HG03280 (cell line): ENCODE measurements around the gene DBN1.

Experiments used
- ATAC-seq: cut with Tn5 transposase; IDR thresholded peaks from one replicate; pipeline ENCODE4 v1.9.1; 2021; ENCODE audit warnings: mild to moderate bottlenecking, moderate library complexity; ENCODE audit not compliant: unreplicated experiment

Gene DBN1

DNA sequence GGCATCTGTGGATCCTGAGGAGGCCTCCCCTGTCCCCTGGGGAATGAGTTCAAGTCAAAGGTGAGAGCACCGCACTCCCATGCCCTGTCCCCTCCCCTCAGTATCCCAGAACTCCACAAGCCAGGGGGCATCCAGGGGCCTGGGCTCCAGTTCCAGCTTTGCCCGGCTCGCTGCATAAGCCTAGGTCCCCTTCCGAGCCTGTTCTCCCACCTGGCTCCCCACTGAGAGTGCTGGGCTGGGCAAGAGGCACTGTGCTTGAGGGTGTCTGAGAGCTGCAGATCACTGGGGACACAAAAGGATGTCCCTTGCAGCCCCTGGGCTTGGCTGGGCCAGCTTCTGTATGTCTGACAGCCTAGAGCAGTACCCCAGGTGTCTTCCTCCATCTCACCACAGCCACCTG lies 31.6 kb upstream of the DBN1 start:
- ATAC-seq = no peak

DNA sequence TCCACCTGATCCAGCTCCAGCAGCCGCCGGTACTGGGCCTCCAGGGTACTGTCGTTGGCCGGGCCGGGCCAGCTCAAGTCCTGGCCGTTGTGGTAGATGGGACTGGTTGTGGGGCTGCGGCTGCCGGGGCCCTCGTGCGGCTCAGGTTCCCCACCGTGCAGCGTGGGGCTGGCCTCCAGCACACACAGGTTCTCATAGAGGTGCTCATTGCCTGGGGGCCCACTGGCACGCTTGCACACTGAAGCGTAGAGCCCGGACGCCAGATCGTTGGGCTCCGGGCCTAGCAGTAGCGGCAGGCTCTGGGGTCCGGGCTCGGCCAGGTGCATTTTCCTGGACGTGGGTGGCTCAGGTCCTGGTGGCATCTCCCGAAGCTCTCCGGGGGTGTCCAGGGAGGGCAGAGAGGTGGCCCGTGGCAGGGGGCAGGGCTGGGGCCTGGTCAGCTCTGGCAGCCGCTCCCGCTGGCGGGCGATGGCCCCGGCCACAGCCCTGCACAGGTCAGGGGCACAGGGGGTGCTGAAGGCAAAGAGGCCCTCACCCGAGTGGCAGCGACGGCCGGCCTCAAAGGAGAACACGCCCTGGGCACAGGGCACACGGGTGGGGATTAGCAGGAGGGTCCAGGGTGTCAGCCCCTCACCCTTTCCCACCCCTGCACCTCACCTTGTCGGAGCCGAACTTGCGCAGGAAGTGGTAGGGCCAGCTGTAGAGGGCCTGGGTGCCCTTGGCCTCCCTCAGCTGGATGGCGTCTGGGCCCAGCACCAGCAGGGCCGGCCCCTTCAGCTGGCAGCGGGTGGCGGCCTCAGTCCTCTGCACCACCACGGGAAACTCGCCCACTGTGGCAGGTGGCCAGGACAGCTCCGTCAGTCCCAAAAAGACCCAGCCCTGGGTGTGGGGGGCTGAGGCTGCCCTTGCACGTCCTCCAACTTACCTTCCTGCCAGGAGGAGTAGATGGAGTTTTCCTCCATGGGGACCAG lies 30.9 kb upstream of the DBN1 start:
- no peak for ATAC-seq

DNA sequence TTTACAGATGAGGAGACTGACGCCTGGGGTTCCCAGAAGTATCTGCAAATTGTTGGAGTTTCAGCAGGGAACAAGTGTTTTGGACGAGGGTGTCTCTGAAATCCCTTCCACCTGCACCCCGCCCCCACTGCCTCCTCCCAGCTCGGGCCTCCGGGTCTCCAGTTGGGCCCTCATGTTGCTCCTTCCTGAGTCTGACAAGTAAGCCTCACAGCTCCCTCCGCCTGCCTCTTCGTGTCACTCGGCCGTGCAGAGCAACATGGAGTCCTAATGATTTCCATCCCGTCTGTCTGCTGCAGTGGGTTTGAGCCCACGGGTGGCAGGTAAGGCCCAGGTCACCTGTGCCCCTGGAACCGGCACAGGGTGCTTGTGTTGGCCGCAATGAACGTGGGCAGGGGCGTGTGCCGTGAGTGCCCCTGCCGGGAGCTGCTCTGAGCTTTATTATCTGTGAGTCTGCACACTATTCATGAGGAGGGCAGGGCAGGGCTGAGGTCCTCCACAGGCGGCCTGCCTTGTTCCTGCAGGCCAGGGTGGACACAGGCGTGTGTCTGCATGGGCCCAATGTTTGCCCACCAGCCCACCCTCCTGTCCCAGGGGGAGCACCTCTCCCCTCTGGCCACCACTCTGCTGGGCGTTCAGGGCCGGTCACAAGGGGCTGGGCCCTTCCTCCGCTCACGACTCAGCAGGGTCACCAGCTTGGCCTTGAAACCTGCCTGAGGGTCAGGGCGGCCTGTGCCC lies 30.1 kb upstream of the DBN1 start:
- no peak for ATAC-seq

DNA sequence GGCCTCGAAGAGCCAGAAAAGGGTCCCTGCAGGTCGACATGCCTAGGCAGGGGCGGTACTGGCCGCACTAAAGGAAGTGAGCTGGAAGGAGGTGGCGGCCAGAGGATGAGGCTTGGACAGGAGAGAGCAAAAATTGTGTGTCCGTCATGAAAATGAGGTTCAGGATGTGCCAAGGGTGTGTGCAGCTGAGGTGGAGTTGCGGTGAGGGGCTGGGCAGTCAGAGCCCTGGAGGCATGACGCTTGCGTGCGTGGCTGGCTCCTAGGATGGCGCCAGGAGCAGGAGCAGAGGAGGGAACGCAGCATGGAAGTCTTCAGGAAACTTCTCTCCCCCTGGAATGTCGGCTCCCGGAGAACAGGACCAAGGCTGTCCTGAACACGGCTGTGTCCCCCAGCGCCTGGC lies 29.5 kb upstream of the DBN1 start:
- ATAC-seq = no peak

DNA sequence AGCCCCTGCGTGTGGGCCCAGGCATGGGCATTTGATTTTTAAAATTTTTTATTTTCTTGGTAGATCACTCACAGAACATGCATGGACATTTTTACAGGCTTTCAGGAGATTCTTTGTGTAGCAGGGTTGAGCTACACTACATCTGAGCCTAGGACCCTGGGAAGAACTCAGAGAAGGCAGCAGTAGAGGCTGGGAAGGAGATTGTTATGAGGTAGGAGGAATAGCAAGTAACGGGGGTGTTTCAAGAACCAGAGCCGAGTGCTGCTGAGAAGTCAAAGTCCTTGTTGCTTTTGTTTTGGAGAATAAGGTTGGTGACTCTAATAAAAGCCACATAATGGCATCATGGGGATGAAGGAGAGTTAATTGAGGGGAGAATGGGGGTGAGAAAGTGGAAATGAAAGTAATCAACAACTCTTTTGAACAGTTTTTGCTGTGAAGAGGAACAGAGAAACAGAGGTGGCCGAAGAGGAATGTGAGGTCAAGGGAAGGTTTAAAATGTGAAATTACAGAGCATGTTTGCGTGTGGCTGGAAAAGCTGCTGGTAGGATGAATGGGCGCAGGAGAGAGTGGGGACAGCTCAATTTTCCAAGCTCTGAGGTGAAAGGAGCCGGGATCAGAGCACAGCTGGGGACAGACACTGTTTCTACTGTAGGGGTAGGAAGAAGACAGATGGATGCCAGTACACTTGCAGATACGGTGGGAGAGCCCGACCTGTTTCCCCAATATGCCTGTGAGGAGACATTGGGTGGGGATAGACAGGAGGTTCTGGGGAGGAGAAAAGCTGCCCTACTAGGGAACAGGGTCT lies 28.6 kb upstream of the DBN1 start:
- no peak for ATAC-seq

DNA sequence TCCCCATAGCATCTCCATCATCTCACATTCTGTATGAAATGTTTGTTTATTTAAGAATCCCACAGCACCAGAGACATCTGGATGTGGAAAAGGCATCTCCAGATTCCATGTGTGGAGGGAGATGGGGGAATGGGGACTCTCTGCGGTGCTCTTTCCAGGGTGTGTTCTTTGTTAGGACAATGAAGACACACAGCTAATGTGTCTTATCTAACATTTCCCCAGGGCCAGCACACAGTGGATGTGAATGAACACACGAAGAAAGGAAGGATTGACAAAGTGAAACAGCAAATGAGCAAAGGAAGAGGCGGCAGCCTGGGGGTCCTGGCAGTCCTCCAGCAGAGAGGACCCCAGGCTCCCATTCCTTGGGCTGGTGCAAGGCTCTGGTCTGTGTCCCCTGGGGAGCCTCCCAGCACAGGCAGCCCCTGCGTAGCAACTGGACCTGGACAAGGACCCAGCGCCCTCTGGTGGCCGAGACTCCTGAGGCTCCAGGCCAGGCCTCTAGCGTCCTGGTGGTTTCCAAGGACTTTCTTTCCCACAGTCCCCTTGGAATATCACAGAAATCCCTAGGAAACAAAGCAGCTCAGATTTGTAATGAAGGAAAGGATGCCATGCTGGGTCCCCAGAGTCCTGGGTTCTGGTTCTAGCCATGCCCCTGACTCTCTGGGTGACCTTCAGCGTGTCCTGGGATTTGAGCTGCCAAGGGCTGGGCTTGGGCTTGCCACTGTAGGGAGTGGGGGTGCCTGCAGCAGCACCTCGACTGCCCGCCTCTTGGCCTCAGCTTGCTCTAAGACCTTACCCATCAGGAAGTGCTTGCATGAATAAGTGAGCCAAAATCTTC lies 27.5 kb upstream of the DBN1 start:
- ATAC-seq = peak; percentile 26

DNA sequence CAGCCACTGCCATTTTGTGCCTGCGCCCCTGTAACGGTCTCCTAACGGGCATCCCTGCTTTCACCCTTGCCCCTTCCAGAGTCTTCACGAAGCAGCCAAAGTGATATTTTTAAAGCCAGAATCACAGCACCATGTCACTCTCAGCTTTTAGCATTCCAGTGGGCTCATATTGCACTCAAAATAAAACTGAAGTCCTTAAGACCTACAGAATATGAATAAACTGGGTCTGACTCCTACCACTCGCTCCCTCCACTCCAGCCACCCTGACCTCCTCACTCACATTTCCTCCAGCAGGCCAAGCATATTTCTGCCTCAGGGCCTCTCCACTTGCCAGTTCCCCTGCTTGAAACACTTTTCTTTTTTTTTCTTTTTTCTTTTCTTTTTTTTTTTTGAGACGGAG lies 26.4 kb upstream of the DBN1 start:
- ATAC-seq = no peak

DNA sequence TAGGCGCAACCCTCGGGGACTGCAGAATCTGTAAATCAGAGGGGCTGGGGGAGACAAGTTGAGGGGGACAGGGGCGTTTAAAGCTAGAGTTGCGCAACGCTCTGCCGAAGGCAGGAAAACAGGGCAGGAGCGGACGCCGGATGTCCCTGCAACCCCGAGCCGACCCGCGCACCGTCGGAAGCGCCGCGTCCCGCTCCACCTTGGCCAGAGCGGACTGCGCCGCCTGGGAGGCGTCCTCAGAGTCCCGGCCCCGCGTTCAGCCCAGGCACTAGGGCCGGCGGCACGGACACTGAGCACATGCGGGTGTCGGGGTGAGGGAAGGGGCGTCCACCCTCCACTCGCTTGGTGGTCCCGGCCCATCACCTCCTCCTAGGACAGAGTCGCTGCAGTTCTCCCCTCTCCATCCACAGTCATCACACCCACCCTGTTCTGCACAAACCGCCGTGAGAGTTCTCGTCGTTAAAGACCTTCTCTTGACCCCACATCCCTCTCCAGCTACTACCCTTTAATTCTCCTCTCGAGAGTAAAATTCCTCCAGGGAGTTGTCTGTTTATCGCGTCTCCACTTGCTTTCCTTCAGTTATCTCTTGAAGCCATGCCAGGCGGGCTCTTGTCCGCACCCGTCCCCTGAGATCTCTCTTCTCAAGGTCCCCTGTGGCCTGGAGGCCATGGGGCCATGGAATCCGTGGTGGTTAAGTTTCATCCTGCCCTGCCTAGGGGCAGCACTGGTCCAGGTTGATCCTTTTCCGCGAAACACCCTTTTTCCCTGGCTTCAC lies 24.8 kb upstream of the DBN1 start:
- no peak for ATAC-seq

DNA sequence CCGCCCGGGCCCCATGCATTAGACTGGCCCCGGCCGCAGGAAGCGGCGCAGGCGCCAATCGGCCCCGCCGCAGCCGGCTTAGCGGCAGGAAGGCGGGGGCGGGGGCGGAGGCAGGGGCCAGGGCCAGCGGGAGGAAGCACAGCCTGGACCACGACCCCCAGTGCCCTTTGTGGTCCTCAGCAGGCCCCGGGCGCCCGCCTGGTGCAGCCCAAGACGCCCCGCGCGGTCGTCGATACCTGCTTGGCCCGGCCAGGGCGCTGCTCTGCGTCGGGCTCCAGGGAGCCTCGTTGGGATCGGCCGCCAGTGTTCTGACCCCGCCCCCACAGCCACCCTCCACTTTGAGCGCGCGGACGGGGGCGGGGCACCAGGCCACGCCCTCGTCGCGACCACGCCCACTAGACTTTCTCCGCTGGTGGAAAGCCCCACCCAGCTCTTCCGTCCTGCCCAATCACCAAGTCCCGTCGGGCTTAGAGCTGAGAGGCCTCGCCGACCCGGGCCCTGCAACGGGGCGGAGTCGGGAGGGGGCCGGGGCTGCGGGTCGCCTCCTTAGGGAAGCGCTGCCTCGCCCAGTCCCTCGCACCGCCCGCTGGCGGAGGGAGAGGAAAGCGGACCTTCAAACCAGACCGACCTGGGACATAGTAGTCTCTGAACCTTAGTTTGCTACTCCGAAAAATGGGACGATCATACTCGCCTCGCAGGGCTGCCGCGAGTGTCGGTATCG lies 24.0 kb upstream of the DBN1 start, which contains the start of gene PDLIM7:
TSS of gene PDLIM7 (minus strand) at position 313 of the 721 bp plus-strand sequence. CDS start 1,092 bp downstream, outside the sequence.
- peak; percentile 72 for ATAC-seq

DNA sequence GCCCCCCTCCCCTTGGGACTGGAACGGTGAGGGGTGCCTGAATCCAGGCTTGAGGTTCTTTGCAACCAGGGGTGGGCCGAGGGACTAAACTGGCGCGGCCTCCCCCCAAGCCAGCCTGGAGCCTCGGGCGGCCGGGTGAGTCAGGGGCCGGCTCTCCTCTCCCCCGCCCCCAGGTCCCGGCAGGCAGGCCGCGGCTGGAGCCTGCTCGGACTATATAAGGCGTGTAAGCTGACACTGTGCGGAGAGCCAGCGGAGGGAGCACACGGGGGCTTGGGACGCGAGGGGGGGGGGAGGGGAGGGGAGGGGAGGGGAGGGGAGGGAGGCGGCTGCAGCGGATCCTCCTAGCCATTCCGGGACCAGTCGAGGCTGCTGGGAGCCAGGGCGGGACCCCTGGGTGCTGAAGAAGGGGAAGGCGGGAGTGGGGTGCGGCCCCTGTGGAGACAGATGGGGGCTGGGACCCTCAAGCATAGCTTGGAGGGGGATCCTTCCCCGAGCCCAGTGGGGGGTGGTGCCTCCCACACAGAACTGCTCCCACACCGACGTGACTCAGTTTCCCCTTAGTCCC lies 23.4 kb upstream of the DBN1 start:
- ATAC-seq = no peak

DNA sequence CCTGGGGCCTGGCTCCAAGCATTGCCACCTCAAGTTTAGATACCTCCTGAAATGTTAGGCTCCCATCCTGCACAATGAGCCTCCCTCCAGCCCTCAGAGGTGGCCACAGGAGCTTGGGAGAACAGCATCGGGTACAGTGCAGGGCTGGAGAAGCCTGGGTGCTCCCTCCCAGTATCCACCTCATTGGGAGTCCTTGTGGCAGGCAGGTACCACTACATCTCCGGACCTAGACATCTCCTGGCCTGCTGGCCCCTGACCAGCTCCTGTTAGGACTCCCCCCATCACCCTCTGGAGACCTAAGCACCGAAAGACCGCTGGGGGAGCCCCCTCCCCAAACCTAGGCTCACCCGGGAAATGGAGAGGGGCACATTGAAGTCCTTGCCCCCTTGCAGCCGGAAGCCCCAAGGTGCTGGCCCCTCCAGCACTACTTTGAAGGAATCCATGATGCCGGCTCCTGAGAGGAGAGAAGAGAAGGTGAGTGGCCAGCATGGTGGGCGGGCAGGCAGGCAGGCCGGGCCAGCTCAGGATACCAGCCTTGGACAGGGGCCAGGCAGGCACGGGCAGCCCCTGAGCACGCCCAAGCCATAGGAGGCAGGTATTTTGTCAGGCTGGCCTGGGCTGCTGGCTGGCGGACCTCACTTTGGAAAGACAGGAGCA lies 22.8 kb upstream of the DBN1 start:
- ATAC-seq = no peak

DNA sequence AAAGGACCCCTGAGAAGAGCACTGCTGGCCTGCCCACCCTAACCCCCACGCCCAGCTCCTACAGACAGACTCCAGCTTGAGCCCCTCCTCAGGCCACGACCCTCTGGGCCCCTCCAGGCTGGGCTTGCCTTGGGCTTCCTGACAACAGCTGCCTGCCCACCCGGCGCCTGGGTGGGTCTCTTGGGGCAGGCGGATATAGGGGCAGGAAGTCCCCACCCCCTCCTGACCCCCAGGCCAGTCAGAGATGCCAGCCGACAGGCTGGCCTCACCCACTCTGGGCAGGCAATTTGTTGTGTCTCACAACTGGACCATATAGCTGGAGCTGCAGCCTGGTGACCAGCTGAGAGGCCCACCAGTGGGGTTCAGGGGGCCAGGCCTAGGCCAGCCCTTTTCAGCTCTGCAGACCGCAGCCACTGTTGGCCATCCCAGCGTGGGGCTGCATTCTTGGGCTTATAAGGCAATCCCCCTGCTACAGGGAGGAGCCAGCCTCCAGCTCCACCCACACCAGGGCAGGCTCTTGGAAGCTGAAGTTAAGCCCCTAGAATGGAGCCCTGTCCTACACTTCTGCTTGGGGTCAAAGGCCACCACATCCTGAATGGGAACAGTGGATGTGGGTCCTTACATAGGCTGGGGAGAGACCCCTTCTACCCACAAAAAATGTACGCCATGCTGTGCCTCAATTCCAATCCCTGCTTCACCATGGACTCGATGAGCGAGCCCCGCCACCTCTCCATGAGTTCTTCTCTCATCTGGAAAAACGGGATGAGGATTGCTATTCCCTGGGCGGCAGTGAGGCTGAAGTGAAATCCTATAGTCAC lies 22.0 kb upstream of the DBN1 start:
- ATAC-seq = no peak

DNA sequence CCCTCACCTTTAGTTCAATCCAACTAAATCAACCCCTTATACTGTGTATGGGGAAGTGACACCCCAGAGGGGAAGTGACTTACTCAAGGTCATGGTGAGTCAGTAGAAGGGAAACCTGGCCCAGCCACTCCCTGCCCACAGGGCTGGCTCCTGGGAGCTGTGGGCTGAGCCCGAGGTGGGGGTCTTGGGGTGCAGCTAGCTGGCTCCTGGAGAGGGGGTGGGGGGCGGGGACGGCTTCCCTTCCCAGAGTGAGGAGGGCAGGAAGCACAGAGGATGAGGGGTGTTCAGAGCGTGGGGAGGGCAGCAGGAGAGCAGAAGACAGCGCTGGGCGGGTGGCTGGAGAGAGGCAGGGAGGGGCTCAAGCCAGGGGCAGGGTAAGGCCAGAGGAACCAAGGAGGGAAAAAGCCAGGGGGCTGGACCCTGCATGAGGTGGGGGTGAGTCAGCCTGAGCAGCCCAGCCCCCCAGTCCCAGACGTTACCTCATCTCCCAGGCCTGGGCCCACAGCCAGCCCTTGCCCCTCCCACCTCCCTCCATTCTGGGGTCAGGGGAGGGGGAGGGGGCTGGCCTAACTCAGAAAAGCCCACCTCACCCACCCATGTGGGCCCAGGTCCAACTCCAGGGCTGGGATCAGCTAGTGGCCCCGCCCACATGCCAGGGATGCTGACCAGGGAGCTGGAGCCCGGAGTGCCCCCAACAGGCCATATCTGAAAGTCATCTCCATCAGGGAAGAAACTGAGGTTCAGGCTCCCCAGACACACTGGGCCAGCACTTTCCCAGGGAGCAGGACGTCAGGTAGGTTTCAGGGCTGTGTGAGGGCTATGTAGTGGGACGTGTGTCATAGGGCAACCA lies 21.1 kb upstream of the DBN1 start:
- ATAC-seq = no peak

DNA sequence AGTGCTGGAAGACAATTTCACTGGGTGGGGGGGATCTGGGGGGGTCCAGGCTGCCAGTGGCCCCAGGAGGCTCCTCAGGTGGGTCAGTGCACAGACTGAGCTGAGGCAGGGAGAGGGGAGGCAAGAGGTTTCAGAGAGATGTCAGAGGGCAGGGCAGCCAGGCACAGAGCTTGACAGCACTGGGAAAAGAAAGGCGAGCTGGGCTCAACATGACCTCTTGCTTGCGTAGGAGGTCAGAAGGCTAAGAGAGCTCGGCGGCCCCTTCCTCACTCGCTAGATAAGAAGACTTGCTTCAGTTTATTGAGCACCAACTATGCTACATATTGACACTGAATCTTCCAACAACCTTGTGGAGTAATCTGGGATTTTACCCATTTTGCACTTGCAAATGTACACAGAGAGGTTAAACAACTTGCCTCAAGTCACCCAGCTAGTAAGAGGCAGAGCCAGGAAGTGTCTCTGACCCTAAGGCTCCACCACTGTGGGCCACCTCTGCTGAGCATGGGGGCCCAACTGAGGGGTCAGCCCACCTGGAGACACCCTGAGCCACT lies 20.4 kb upstream of the DBN1 start:
- no peak for ATAC-seq

DNA sequence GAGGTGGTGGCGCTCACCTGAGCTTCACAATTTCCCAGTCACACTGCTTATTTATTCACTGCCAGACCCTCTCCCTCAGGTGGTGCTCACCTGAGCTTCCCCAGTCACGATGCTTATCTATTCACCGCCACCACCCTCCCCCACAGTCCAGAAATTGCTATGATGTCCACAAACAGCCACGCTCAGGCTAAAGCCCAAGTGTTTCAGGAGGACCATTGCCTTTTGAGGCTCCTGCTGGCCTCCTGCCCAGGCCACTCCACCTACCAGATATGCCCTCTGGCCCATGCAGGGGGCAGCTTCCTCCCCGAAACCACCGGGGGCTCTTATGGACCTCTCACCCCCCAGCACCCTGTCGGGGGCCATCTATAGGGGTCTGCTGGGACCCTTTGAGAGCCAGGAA lies 19.4 kb upstream of the DBN1 start:
- no peak for ATAC-seq
